ENCODE measurements around the gene ADH1B. TPM values are rescaled to one million over a fixed set of nuclear protein-coding genes. Genes with fewer than 3 reads are reported as not detected.
"Not testable (repeated sequence)": the region's sequence is repeated elsewhere in the genome, so short reads cannot be mapped to it uniquely, and the experiment has no call there.

ADH1B gene
- total RNA-seq, 1 experiment from 2014 or later = not detected

DNA sequence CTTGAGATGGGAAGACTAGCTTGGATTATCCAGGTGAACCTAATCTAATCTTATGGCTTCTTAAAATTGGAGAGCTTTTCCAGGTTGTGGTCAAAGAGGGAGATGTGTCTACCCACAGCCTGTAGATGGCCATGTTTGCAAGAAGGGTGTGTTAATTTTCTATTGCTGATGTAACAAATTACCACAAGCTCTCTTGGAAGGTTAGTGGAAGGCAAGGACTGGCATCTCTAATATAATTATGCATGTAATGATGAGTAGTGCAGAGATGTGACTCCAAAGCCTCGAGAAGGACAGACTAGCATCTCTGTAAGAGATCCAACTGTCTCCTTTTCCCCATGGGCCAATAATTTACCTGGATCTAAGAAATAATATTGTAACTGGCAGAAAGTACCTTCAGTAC, 3.2 kb upstream of the ADH1B start:
- no peak for DNase-seq (ENCODE audit: low spot score)

DNA sequence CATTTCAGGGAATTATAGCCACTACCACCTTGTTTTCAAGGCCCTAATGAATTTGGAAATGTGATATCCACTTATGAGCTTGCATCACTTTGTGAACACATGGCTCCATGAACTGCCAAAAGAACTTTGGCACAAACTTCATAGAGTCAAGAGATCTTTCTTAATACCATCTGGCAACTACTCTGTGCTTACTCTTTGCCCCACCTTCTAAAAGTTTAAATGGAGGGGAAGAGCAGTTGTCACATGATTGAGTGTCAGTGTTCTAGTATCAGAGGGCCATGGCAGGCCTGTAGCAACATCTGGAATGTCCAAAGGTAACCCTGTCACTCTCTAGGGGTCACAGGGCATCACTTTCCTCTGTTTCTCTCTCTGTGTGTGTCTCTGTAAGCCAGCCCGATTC, 2.6 kb upstream of the ADH1B start:
- DNase-seq (ENCODE audit: low spot score) = no peak

DNA sequence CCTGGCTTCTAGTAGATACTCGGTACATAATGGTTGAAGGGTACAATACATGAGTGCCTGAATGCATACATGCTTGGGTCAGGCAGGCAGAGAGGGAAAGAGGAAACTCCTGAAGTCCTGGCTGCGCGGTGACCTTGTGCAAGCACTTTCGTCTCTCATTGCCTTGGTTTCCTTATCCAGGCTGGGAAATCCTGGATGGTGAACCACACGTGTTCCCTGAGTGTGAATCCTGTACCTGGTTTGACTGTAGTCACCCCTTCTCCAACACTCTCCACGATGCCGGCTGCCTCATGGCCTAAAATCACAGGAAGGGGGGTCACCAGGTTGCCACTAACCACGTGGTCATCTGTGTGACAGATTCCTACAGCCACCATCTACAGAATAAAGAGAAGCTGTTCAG, 3.4 kb downstream of the ADH1B start:
- DNase-seq (ENCODE audit: low spot score) = not testable (repeated sequence)

DNA sequence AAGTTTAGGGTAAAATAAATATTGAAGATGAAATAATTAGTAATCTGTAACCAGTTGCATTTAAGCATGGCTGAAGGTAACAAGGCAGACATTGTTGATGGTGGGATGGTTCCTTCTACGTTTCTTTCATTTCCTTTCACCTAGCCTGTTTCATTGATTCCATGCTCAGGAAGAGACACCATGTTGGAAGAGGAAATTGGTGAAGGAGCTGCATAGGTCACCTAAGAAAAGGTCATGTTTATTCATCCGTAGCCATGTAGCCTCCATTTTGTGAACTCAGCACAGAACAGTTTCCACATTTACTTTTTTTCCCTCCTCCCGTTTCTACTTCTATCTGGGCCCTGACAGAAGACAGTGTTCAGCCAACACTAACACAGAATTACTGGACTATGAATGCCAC, 3.8 kb downstream of the ADH1B start:
- DNase-seq (ENCODE audit: low spot score) = no peak

DNA sequence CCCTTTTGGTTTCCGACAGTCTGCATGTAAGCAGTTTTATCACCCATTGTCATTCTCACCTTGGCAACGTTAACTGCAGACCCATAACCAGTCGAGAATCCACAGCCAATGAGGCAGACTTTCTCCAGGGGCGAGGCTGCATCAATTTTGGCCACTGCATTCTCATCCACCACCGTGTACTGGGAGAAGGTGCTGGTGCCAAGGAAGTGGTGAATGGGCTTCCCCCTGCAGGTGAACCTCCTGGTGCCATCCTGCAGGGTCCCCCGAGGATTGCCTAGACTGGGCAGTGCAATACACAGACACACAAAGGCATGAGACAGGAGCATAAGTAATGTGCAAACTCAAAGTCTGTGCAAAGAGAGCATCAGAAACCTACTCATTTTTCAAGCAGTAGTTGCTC, 5.4 kb downstream of the ADH1B start:
- no peak for DNase-seq (ENCODE audit: low spot score)

DNA sequence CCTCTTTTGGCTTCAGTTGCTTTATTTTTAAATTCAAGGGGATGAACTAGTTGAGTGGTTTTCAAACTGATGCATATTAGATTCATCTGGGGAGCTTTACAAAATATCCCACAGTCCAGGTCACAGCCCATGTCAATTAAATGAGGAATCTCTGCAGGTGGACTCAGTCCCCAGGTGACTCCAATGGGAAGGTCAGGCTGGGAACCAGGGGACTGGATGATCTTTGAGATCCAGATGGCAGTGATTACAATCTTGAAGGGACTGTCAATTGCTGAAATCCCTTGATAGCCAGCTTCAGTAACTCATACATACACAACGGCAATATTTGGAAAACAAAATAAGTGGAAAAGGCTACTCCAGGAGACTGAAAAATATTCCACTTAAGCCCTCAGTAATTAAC, 7.0 kb downstream of the ADH1B start:
- no peak for DNase-seq (ENCODE audit: low spot score)

DNA sequence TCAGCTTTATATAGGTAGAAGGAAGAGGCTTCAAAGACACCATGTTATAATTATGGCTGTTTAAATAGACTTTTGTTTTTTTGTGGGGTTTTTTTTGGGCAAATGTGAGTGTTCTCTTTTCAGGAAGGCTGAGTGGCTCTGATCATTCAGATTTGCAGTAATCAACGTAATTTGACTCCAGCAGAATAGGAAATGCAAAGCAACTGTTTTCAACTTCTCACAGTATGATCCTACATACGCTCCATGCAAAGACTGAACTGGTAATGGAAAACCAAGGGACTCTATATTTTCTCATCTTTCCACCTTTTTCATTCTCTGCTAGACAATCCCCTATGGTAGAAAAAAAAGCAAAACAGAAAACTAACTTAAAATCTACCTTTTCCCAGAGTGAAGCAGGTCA, 10.8 kb downstream of the ADH1B start:
- no peak for DNase-seq (ENCODE audit: low spot score)

DNA sequence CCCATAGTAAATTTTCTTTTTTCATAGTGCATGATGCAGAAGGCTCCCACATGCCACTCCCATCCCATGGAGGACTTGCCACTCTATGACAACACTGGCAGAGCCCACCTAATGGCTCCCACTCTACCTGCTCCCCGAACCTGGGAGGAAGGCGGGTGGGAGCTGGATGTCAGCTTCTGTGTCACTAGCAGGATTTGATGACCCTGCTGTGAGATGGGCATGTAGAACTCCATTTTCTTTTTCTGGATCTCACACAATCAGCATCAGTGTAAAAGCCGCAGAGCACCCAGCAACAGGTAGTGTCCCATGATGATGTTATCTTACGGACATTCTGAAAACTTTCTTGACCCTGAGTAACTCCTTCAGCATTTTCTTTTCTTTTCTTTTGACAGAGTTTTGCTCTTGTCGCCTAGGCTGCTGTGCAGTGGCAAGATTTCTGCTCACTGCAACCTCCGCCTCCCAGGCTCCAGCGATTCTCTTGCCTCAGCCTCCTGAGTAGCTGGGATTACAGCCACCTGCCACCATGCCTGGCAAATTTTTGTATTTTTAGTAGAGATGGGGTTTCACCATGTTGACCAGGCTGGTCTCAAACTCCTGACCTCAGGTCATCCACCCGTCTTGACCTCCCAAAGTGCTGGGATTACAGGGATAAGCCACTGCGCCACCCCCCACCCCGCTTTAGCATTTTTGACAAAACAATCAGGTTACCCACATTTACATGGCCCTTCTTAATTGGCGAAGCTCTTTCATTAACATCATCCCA, 15.4 kb downstream of the ADH1B start:
- DNase-seq (ENCODE audit: low spot score) = no peak

DNA sequence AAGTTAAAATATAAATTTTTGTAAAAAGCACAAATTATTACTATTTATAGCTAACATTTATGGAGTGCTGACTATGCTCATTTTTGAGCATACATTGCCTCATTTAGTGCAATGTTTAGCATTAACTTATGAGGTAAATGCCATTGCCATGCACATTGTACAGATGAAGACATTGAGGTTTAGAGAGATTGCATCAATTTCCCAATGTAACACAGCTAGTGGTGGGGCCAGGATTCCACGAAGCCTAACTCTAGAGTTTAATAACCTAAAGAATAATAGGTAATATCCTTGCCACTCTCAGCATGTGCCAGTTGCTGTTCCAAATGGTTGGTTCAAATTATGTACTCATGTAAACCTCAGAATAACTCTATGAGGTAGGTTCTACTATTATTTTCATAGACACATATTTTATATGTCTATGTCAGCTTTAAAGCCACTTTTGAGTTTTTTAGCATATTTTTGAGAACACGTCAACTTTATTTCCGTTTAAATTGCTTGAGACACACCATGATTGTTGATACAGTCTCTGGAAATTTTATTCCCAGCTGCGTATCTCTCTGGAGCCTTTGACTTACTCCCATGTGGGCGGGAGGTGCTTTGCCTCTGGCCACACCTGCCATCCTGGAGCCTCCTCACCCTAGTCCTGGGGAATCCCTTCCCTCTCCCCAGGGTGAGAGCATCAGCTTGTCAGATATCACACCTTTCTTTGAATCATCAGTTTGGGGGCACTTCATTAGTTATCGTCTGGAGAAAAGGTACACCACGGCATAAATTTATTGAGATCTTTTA, 19.6 kb downstream of the ADH1B start:
- no peak for DNase-seq (ENCODE audit: low spot score)

DNA sequence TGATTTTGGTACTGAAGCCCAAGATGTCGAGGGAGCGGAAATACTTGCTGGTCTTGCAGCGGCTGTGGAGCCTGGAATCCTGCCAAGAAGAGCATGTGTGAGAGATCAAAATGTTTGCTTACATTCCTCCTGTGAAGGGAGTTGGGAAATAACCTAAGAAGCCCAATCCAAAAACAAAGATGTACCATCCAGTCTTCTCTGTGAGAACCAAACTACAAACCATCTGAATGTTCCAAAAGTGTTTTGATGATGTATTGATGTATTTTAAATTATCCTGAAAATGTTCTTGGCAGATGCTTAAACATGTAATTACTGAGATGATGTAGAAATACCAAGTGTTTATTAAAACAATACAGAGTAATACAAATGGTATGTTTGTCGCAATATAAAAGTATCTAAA, 20.3 kb downstream of the ADH1B start:
- peak; percentile 43 for DNase-seq (ENCODE audit: low spot score)

DNA sequence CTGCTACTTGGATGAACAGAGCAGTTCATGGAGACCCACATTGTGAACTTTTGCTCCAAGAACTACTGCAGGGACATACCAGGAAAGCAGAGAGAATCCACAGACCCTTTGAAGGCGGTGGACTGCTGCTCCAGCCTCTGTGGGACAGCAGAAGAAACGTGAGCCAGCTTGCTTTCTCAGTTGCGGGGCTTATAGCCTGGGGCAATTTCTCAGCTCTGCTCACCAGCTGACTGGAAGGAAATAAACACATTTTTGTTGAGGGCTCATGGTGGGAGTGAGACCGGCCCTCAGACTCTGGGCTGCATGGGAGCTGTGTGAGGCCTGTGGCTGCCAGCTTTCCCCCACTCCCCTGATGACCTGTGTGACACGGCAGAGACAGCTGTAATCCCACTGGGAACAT, 27.8 kb downstream of the ADH1B start:
- DNase-seq (ENCODE audit: low spot score) = no peak

DNA sequence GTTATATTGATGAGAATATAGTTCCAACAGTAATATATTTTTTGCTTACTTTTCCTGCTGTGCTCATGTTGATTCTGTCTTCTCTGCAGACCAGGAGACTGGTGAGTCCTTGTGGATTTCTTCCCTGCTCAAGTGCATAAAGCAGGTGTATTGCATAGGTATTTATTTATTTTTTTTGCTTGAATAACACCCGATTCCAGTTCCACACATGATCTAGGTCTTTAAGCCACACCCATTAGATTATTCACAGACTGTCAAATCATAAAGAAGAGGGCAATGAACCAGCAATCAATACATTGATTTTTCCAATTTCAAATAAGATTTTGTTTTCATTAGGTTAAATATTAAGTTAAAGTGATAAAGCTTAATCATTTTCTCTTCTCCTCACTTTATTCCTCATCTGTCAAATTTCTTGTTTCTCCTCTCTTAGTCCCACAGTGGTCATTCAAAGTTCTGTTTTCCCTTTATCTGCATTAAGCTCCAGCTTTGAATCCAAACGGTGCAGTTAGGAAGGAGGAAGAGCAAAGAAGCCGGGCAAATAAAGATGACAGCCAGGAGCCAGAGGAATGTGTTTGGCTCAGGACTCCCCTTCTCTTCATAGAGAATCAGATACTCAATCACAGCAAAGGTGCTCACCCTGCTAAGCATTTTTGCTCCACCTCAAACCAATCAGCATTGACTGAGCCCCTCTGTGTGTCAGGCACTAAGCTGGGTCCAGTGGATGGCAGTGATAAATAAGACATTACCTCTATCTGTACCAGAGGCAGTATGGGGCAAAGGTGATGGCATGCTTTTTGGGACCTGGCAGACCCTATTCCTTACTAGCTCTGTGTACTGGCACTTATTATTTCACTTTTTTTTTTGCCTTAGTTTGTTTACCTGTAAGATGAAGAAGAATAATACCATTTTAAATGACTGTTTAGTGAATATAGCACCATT, 30.1 kb downstream of the ADH1B start, which contains the start of gene ADH1A:
Gene ADH1A (minus strand): TSS at position 138 of the 939 bp plus-strand sequence. CDS start 71 bp downstream, at position 67.
- no peak for DNase-seq (ENCODE audit: low spot score)

DNA sequence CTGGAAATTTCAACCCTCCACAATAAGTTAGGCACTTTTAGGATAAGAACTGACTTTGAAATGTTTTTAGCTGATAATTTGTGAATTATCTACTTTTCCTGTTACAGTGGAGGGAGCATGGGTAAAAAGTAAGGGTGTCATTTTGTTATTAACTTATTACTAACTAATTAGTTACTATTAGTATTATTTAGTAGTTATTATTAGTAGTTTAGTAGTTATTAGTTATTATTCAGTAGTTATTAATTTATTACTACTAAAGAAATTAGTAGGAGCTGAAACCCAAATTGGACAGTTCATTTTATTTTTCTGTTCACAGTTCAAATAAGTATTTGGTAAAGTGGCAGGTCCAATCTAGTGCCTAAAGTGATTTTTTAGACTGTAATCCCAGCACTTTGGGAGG, 35.8 kb downstream of the ADH1B start:
- no peak for DNase-seq (ENCODE audit: low spot score)

DNA sequence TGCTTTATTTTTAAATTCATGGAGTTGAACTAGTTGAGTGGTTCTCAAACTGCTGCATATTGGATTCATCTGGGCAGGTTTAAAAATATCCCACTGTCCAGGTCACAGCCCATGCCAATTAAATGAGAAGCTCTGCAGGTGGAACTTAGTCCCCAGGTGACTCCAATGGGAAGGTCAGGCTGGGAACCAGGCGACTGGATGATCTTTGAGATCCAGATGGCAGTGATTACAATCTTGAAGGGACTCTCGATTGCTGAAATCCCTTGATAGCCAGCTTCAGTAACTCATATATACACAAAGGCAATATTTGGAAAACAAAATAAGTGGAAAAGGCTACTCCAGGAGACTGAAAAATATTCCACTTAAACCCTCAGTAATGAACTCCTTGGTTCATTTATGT, 38.5 kb downstream of the ADH1B start:
- no peak for DNase-seq (ENCODE audit: low spot score)

DNA sequence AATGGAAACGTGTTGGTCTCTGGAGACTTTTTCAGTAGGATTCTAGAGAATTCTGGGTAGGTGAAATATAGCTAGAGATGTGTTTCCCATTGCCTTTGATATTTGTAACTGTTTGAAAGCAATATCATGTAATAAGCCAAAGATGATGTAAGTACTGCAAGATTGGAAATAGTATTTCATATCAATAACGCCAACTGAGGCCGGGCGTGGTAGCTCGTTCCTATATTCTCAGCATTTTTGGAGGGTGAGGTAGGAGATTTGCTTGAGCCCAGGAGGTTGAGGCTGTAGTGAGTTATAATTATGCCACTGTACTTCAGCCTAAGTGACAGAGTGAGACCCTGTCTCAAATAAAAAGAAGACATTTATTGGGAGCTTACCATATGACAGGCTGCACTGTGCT, 39.9 kb downstream of the ADH1B start:
- DNase-seq (ENCODE audit: low spot score) = no peak

DNA sequence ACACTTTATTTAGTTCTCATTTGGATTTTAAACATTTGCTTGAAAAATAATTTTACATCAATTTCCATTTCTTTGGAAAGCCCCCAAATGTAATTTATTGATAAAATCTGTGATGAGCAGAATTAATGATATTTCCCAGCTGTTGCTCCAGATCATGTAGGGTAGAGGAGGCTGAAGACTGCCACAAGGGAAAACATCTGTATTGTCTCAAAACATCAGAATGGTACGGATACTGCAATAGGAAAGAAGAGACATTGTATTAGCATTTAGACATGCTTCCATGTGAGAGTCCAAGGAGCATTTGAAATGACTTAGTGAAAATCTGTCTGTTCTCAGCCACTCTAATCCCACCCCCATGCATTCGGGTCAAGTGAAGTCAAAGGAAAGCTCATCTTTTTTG, 44.8 kb downstream of the ADH1B start:
- DNase-seq (ENCODE audit: low spot score) = no peak

DNA sequence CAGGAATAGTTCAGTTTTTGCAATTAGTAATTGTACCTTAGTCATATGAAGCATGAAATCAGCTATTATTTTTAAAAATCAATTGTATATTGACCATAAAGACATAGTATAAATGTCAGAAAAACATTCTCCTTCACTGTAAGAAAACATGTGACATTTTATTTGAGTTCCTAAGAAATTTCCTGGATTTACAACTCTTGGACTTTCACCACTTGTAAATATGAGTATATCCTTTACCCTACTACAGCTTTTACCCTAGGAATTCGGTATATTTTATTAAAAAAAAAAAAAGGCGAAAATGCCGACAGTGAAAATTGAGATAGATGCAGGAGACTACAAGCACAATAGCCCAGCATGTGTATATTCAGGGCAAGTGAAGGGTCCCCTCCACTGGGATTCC, 45.3 kb downstream of the ADH1B start:
- no peak for DNase-seq (ENCODE audit: low spot score)

DNA sequence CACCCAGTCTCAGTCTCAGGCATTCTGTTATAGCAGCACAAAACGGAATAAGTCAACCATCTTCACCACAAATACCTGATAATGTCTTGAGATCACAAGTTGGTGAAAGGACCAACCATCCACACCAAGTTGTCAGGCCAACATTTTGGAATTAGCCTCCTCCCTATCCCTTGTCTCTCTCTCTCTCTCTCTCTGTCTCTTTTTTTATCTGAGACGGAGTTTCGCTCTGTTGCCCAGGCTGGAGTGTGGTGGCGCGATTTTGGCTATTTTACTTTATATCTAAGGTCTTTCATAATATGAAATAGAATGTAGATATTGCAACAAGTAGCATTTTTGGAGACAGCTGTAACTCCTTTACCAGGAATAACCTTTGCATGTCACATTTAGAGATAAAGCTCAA, 46.2 kb downstream of the ADH1B start:
- DNase-seq (ENCODE audit: low spot score) = no peak

DNA sequence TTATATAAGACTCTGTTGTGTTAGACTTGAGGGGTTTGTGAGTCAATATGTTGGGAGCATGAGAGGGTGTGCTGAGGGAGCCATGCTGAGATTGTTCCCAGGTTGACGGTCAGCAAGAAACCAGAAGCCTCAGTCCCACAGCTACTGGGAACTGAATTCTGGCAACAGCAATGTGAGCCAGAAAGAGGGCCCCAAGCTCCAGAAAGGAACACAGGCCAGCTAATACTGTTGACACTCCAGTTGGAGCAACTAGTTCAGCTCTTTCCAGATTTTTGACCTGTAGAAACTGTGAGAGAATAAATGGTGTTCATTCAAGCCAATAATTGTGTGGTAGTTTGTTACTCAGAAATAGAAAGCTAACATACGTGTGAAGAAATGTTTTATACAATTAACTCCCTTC, 47.5 kb downstream of the ADH1B start:
- no peak for DNase-seq (ENCODE audit: low spot score)

DNA sequence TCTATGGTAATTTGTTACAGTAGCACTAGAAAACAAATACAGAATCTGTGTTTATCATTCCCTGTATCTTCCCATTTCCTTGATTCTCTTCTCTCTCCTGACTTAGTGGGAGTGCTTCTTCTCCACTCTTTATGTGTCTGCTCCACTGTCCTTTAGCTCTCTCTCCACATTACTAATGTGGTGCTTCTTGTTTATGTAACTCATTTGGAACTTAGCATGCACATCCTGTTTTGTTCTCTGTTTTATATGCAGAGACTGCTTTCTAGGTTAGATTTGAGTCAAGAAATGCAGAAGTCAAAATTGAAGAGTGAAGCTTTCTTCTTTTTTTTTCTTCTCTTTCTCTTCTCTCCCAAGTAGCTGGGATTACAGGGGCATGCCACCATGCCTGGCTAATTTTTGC, 56.3 kb downstream of the ADH1B start:
- DNase-seq (ENCODE audit: low spot score) = no peak

Data from HT-29 (cell line).